Mesodermal cell (in vitro differentiated cells): ENCODE results near the gene CELF4.

Source experiments
- H3K27ac ChIP-seq: 2 replicates; pipeline ENCODE4 v1.7.0; 2013; ENCODE audit warnings: mild to moderate bottlenecking, low read depth, low read length, moderate library complexity; ENCODE audit not compliant: severe bottlenecking
- H3K36me3 ChIP-seq: 2 replicates; pipeline ENCODE4 v1.7.1; 2013; ENCODE audit warnings: mild to moderate bottlenecking, low read length, moderate library complexity; ENCODE audit not compliant: control insufficient read depth, insufficient read depth
- H3K4me1 ChIP-seq: one replicate; pipeline ENCODE4 v1.7.1; 2013; ENCODE audit warnings: mild to moderate bottlenecking, low read length; ENCODE audit not compliant: insufficient read depth, control insufficient read depth, poor library complexity, severe bottlenecking
- H3K4me3 ChIP-seq: 2 replicates; pipeline ENCODE4 v1.7.0; 2013; ENCODE audit warnings: low read length, control low read depth, mild to moderate bottlenecking; ENCODE audit not compliant: insufficient read depth, poor library complexity, severe bottlenecking; ENCODE audit errors: extremely low read depth
- H3K9me3 ChIP-seq: 2 replicates; pipeline ENCODE4 v1.7.1; 2013; ENCODE audit warnings: mild to moderate bottlenecking, low read length, moderate library complexity; ENCODE audit not compliant: control insufficient read depth
- WGBS, 2 experiments: methylation state at CpG; one replicate each; pipeline ENCODE4 v1.1.5; 2013; ENCODE audit warnings: missing lambda C conversion rate in 2 of 2; ENCODE audit not compliant: insufficient coverage in 2 of 2; 5-methylcytosine and 5-hydroxymethylcytosine counted together

CELF4 gene

DNA sequence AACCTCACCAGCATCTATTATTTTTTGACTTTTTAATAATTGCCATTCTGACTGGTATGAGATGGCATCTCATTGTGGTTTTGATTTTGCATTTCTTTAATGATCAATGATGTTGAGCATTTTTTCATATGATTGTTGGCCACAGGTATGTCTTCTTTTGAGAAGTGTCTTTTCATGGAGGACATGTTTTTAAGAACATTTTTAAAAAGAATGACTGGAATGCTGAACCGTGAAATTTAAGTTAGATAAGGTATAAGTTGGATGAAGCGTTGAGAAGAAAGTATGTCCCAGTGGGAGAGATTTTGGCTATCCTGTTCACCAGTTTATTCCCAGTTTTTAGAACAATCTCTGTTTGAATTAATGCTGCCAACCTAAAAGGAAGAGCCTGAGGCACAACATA, 365.9 kb downstream of the CELF4 start:
- Histone ChIP-seq H3K36me3 (no peaks in the 10 kb centered on the region), H3K4me1 (no peaks in the 10 kb centered on the region), H3K27ac (no peak overlapping the region), H3K9me3 (no peaks in the 10 kb centered on the region), H3K4me3 (no peak overlapping the region)
- WGBS, 2 experiments, result 86 to 92% methylated on average over 2 of the region's 2 CpGs
